Jurkat, Clone E6-1 (cell line): ENCODE results near the gene MVB12A.

Experiments used
- DNase-seq: peaks from one replicate; pipeline ENCODE4 v3.0.0-alpha.2; 2011; ENCODE audit warnings: low read depth, low spot score
- H3K4me3 ChIP-seq: 2 replicates; pipeline ENCODE4 v1.5.1; 2011; ENCODE audit warnings: mild to moderate bottlenecking, low read length, control low read depth, moderate library complexity

The MVB12A gene

GRCh38 chr19:17466487-17466850 is 46.6 kb downstream of the MVB12A start:
- no peak for DNase-seq
- no peak overlapping the region for H3K4me3 ChIP-seq

- DNase-seq = no peak
- H3K4me3 ChIP-seq = no peak overlapping the region
These were observed 47.8 kb downstream of the MVB12A start for GRCh38 chr19:17467471-17468301.

- no peak for DNase-seq
These were observed 48.6 kb downstream of the MVB12A start for GRCh38 chr19:17468302-17469091.

GRCh38 chr19:17469092-17469480 is 49.2 kb downstream of the MVB12A start:
- DNase-seq = no peak
- no peak overlapping the region for H3K4me3 ChIP-seq

More at GRCh38 chr19:17468302-17469091, 48.6 kb downstream of the MVB12A start:
- H3K4me3 ChIP-seq = no peak overlapping the region

- DNase-seq = peak; percentile 79
- H3K4me3 ChIP-seq = peak overlapping the region; percentile 66
These were observed 49.7 kb downstream of the MVB12A start for GRCh38 chr19:17469481-17470067.

- peak within 1 kb of the TSS; percentile 66 for H3K4me3 ChIP-seq
- peak; percentile 96 for DNase-seq
These were observed 50.4 kb downstream of the MVB12A start, which contains the start of gene SLC27A1 for GRCh38 chr19:17470068-17470841. TSS of gene SLC27A1 (plus strand) at chr19:17470524. CDS start at chr19:17470541, 17 bp downstream.

- H3K4me3 ChIP-seq = peak overlapping the region; percentile 66
- DNase-seq = no peak
These were observed 51.7 kb downstream of the MVB12A start for GRCh38 chr19:17471410-17472125.

- no peak for DNase-seq
- H3K4me3 ChIP-seq = no peak overlapping the region
These were observed 53.2 kb downstream of the MVB12A start for GRCh38 chr19:17473041-17473440.
